GM21576 (cell line): Measurements from ENCODE around the gene GRID2.

Source experiments
- ATAC-seq: cut with Tn5 transposase; IDR thresholded peaks from one replicate; pipeline ENCODE4 v1.9.1; 2021; ENCODE audit warnings: mild to moderate bottlenecking, moderate library complexity; ENCODE audit not compliant: unreplicated experiment

The GRID2 gene

GRCh38 chr4:93466446-93466845, 1162.7 kb downstream of the GRID2 start:
- no peak for ATAC-seq

- no peak for ATAC-seq
Measured at GRCh38 chr4:93467484-93468155, 1163.9 kb downstream of the GRID2 start.

GRCh38 chr4:93469560-93469959, 1165.8 kb downstream of the GRID2 start:
- no peak for ATAC-seq

- ATAC-seq, result no peak
Measured at GRCh38 chr4:93475730-93476129, 1172.0 kb downstream of the GRID2 start.

- ATAC-seq, result no peak
Measured at GRCh38 chr4:93478805-93479204, 1175.0 kb downstream of the GRID2 start.

GRCh38 chr4:93480452-93480851, 1176.7 kb downstream of the GRID2 start:
- ATAC-seq, result no peak

- no peak for ATAC-seq
Measured at GRCh38 chr4:93495346-93495745, 1191.6 kb downstream of the GRID2 start.

- ATAC-seq, result no peak
Measured at GRCh38 chr4:93501244-93501643, 1197.5 kb downstream of the GRID2 start.

- ATAC-seq, result no peak
Measured at GRCh38 chr4:93501946-93502345, 1198.2 kb downstream of the GRID2 start.

- ATAC-seq, result no peak
Measured at GRCh38 chr4:93502991-93503390, 1199.2 kb downstream of the GRID2 start.

- ATAC-seq, result no peak
Measured at GRCh38 chr4:93513851-93514250, 1210.1 kb downstream of the GRID2 start.

- ATAC-seq, result no peak
Measured at GRCh38 chr4:93515208-93515607, 1211.4 kb downstream of the GRID2 start.

- ATAC-seq, result no peak
Measured at GRCh38 chr4:93529692-93530372, 1226.1 kb downstream of the GRID2 start.

GRCh38 chr4:93532234-93532633, 1228.5 kb downstream of the GRID2 start:
- ATAC-seq, result no peak

GRCh38 chr4:93540562-93540961, 1236.8 kb downstream of the GRID2 start:
- no peak for ATAC-seq

- no peak for ATAC-seq
Measured at GRCh38 chr4:93561842-93562241, 1258.1 kb downstream of the GRID2 start.

GRCh38 chr4:93568758-93569157, 1265.0 kb downstream of the GRID2 start:
- no peak for ATAC-seq

- no peak for ATAC-seq
Measured at GRCh38 chr4:93573285-93573684, 1269.5 kb downstream of the GRID2 start.

- ATAC-seq, result no peak
Measured at GRCh38 chr4:93578942-93579341, 1275.2 kb downstream of the GRID2 start.

- no peak for ATAC-seq
Measured at GRCh38 chr4:93605163-93605562, 1301.4 kb downstream of the GRID2 start.

GRCh38 chr4:93617606-93618005, 1313.8 kb downstream of the GRID2 start:
- ATAC-seq, result no peak

GRCh38 chr4:93633721-93634120, 1330.0 kb downstream of the GRID2 start:
- ATAC-seq, result no peak

GRCh38 chr4:93635943-93636342, 1332.2 kb downstream of the GRID2 start:
- ATAC-seq, result no peak
